T1000 (cell line): ENCODE results near the gene ZBTB45.

Experiments used
- DNase-seq: peaks from one replicate; lab custom pipeline; 2025; ENCODE audit warnings: mixed read lengths; lab: John Stamatoyannopoulos, UW

Gene ZBTB45

GRCh38 chr19:58538257-58539168 lies 18.9 kb upstream of the ZBTB45 start:
- no peak for DNase-seq

- DNase-seq = no peak
Observed at GRCh38 chr19:58536852-58537798, 17.5 kb upstream of the ZBTB45 start.

- no peak for DNase-seq
Observed at GRCh38 chr19:58535857-58536256, 16.2 kb upstream of the ZBTB45 start.

GRCh38 chr19:58531034-58531840 lies 11.6 kb upstream of the ZBTB45 start:
- no peak for DNase-seq

GRCh38 chr19:58529405-58529804 lies 9.8 kb upstream of the ZBTB45 start:
- DNase-seq = no peak

- DNase-seq = no peak
Observed at GRCh38 chr19:58522709-58523108, 3.1 kb upstream of the ZBTB45 start.

- no peak for DNase-seq
Observed at GRCh38 chr19:58521651-58522050, 2.0 kb upstream of the ZBTB45 start.

GRCh38 chr19:58520257-58520599 lies 618 bp upstream of the ZBTB45 start:
- DNase-seq = no peak

GRCh38 chr19:58519087-58519354 lies 589 bp downstream of the ZBTB45 start:
- peak; percentile 29 for DNase-seq

GRCh38 chr19:58518256-58519086 lies 1.1 kb downstream of the ZBTB45 start:
- no peak for DNase-seq

- DNase-seq = no peak
Observed at GRCh38 chr19:58516964-58517833, 2.4 kb downstream of the ZBTB45 start.

GRCh38 chr19:58516246-58516836 lies 3.3 kb downstream of the ZBTB45 start:
- no peak for DNase-seq

- DNase-seq = no peak
Observed at GRCh38 chr19:58515259-58515658, 4.4 kb downstream of the ZBTB45 start.

- no peak for DNase-seq
Observed at GRCh38 chr19:58514564-58515022, 5.0 kb downstream of the ZBTB45 start.

GRCh38 chr19:58513694-58514563 lies 5.7 kb downstream of the ZBTB45 start:
- no peak for DNase-seq

GRCh38 chr19:58513213-58513693 lies 6.4 kb downstream of the ZBTB45 start:
- no peak for DNase-seq

GRCh38 chr19:58511353-58512208 lies 8.0 kb downstream of the ZBTB45 start, which contains the start of gene SLC27A5:
Gene SLC27A5, minus strand, starts transcription at chr19:58511992. Its CDS starts 37 bp downstream, at chr19:58511955.
- DNase-seq = no peak
